IMR-90 (cell line): ENCODE measurements around the gene IGIP. TPM values are rescaled to one million over a fixed set of nuclear protein-coding genes. Genes with fewer than 3 reads are reported as not detected.

Source experiments
- ATAC-seq: fragments of 200-7000 bp; cut with Tn5 transposase; 2 replicates; pipeline ENCODE4 v1.9.1; 2020; ENCODE audit warnings: low read depth, mild to moderate bottlenecking, moderate library complexity
- BruUV-seq: library from RNA; stranded (reverse); fragments of 400-500 nt; replicated peaks from 2 replicates; lab custom pipeline; 2021; lab: Mats Ljungman, UMichigan
- CTCF ChIA-PET: fragments of 300-600 bp; formaldehyde crosslinking; extraction: SDS; loops from one replicate; lab custom pipeline; 2021; ENCODE audit warnings: antibody characterized with exemption; lab: Yijun Ruan, JAX
- POLR2A ChIA-PET: fragments of 300-600 bp; sonication (Branson Sonifier 250); formaldehyde crosslinking; loops from one replicate; lab custom pipeline; 2022; ENCODE audit warnings: antibody characterized with exemption; ENCODE audit not compliant: unreplicated experiment; lab: Charles Lee
- DNase-seq: peaks from one replicate; pipeline ENCODE4 v3.0.0; 2013
- H2AFZ ChIP-seq: replicated peaks from 2 replicates; pipeline ENCODE3; 2013; ENCODE audit warnings: low read length, mild to moderate bottlenecking; ENCODE audit not compliant: poor library complexity
- H2AK5ac ChIP-seq: 2 replicates; pipeline ENCODE4 v1.6.1; 2013; ENCODE audit warnings: low read depth, low read length, inconsistent platforms
- H2AK9ac ChIP-seq: replicated peaks from 2 replicates; pipeline ENCODE3; 2013; ENCODE audit warnings: mild to moderate bottlenecking, low read depth, low read length, moderate library complexity; ENCODE audit not compliant: poor library complexity
- H2BK120ac ChIP-seq: 2 replicates; pipeline ENCODE4 v1.6.1; 2013; ENCODE audit warnings: low read depth, low read length, inconsistent platforms
- H2BK15ac ChIP-seq: 3 replicates; pipeline ENCODE4 v1.6.1; 2013; ENCODE audit warnings: low read depth, low read length, inconsistent platforms
- H2BK20ac ChIP-seq: 2 replicates; pipeline ENCODE4 v1.6.1; 2013; ENCODE audit warnings: low read depth, mild to moderate bottlenecking, inconsistent platforms, low read length, moderate library complexity
- H2BK5ac ChIP-seq: 2 replicates; pipeline ENCODE4 v1.6.1; 2013; ENCODE audit warnings: mild to moderate bottlenecking, low read depth, low read length, inconsistent platforms; ENCODE audit not compliant: poor library complexity, severe bottlenecking
- H3K14ac ChIP-seq: replicated peaks from 2 replicates; pipeline ENCODE4 v1.6.1; 2013; ENCODE audit warnings: low read depth, low read length, inconsistent platforms
- H3K18ac ChIP-seq: 2 replicates; pipeline ENCODE4 v1.6.1; 2013; ENCODE audit warnings: low read depth, low read length, control low read depth
- H3K23ac ChIP-seq: 2 replicates; pipeline ENCODE4 v1.6.1; 2013; ENCODE audit warnings: low read depth, low read length, inconsistent platforms
- H3K27ac ChIP-seq: 2 replicates; pipeline ENCODE4 v1.5.1; 2013; ENCODE audit warnings: mild to moderate bottlenecking, control low read depth, low read length; ENCODE audit not compliant: insufficient read depth
- H3K27me3 ChIP-seq: 2 replicates; pipeline ENCODE4 v1.6.1; 2013; ENCODE audit warnings: low read length; ENCODE audit not compliant: control insufficient read depth, insufficient read depth
- H3K36me3 ChIP-seq: 2 replicates; pipeline ENCODE4 v1.6.1; 2013; ENCODE audit warnings: low read length, mixed read lengths; ENCODE audit not compliant: control insufficient read depth, insufficient read depth
- H3K4ac ChIP-seq: 2 replicates; pipeline ENCODE4 v1.6.1; 2013; ENCODE audit warnings: low read depth, low read length, inconsistent platforms
- H3K4me1 ChIP-seq: 2 replicates; pipeline ENCODE4 v1.6.1; 2013; ENCODE audit warnings: low read length, mixed read lengths; ENCODE audit not compliant: control insufficient read depth, insufficient read depth
- H3K4me2 ChIP-seq: 2 replicates; pipeline ENCODE4 v1.6.1; 2013; ENCODE audit warnings: low read depth, mild to moderate bottlenecking, control low read depth, low read length, moderate library complexity
- H3K4me3 ChIP-seq: 2 replicates; pipeline ENCODE4 v1.5.1; 2013; ENCODE audit warnings: low read depth, mild to moderate bottlenecking, control low read depth, low read length, moderate library complexity; ENCODE audit not compliant: insufficient read depth
- H3K56ac ChIP-seq: 2 replicates; pipeline ENCODE4 v1.6.1; 2013; ENCODE audit warnings: low read length, inconsistent platforms; ENCODE audit not compliant: insufficient read depth; ENCODE audit errors: extremely low read depth
- H3K79me1 ChIP-seq, 2 experiments: 2 replicates each; pipeline ENCODE4 v1.6.1; 2013; ENCODE audit warnings: low read length in 2 of 2, inconsistent platforms in 1 of 2, low read depth in 1 of 2
- H3K9ac ChIP-seq: 2 replicates; pipeline ENCODE4 v1.6.1; 2013; ENCODE audit warnings: low read depth, low read length, control low read depth
- H3K9me1 ChIP-seq: 2 replicates; pipeline ENCODE4 v1.6.1; 2013; ENCODE audit warnings: low read length, inconsistent platforms; ENCODE audit not compliant: insufficient read depth
- H3K9me3 ChIP-seq: 2 replicates; pipeline ENCODE4 v1.6.1; 2013; ENCODE audit warnings: low read length; ENCODE audit not compliant: control insufficient read depth, insufficient read depth
- H4K20me1 ChIP-seq: 2 replicates; pipeline ENCODE4 v1.6.1; 2013; ENCODE audit warnings: low read length, inconsistent platforms; ENCODE audit not compliant: insufficient read depth
- H4K5ac ChIP-seq: 2 replicates; pipeline ENCODE4 v1.6.1; 2013; ENCODE audit warnings: mild to moderate bottlenecking, low read depth, low read length, control low read depth
- H4K8ac ChIP-seq, 2 experiments: 2 replicates each; pipeline ENCODE4 v1.6.1; 2013; ENCODE audit warnings: low read depth in 2 of 2, low read length in 2 of 2, control low read depth in 1 of 2, inconsistent platforms in 1 of 2
- H4K91ac ChIP-seq: 2 replicates; pipeline ENCODE4 v1.6.1; 2013; ENCODE audit warnings: low read depth, low read length, inconsistent platforms; ENCODE audit not compliant: insufficient read depth
- MAZ ChIP-seq: IDR thresholded peaks from 2 replicates; pipeline ENCODE4 v1.6.1; 2012; ENCODE audit warnings: low read depth, mild to moderate bottlenecking, low read length, improper control_type of control experiment, moderate library complexity, borderline replicate concordance
- MXI1 ChIP-seq: IDR thresholded peaks from 2 replicates; pipeline ENCODE4 v1.6.1; 2012; ENCODE audit warnings: low read depth, mild to moderate bottlenecking, low read length, moderate library complexity, borderline replicate concordance
- NFE2L2 ChIP-seq: fragments of 150-350 bp; IDR thresholded peaks from 2 replicates; pipeline ENCODE4 v1.6.1; 2016; ENCODE audit warnings: low read depth, mild to moderate bottlenecking, low read length
- RCOR1 ChIP-seq: IDR thresholded peaks from 2 replicates; pipeline ENCODE4 v1.6.1; 2012; ENCODE audit warnings: mild to moderate bottlenecking, low read length, improper control_type of control experiment; ENCODE audit not compliant: insufficient replicate concordance
- WGBS, 2 experiments: methylation state at CpG; one replicate each; pipeline versions ENCODE4 v1.1.5 to v1.1.7; 2013; ENCODE audit warnings: missing lambda C conversion rate in 2 of 2; ENCODE audit not compliant: insufficient read length in 1 of 2; ENCODE audit errors: extremely low coverage in 2 of 2; 5-methylcytosine and 5-hydroxymethylcytosine counted together
- dilution Hi-C: fragments of 300-500 bp; cut with HindIII; formaldehyde crosslinking; loops from one replicate; pipeline ENCODE4 v1.14.3; 2018; ENCODE audit warnings: low sequenced_read_pairs; ENCODE audit not compliant: unreplicated experiment
- in situ Hi-C: fragments of 300-500 bp; cut with MboI; formaldehyde crosslinking; loops from 3 replicates; pipeline ENCODE4 v1.14.3; 2019; ENCODE audit warnings: low sequenced_read_pairs, inconsistent platforms, mixed read lengths
- intact Hi-C: fragments of 100-400 bp; cut with micrococcal nuclease; formaldehyde crosslinking; loops from 2 replicates; pipeline ENCODE4 v1.10.0; 2022
- polyA plus RNA-seq, 3 experiments: library from polyadenylated mRNA; depleted of rRNA; stranded (reverse); fragments of >200 nt; gene quantifications; 2 replicates each; pipeline ENCODE4 v1.2.3, GENCODE V29; 2012; ENCODE audit warnings: low replicate concordance in 1 of 3
- total RNA-seq: library from RNA; depleted of rRNA; stranded (reverse); fragments of >200 nt; gene quantifications from 2 replicates; pipeline ENCODE4 v1.2.3, GENCODE V29; 2012

IGIP gene
- total and polyA plus RNA-seq, 2 of the 4 experiments (the other 2 are of a cell fraction) = 1.2 to 5.0 TPM

GRCh38 chr5:140108093-140109017 lies 17.4 kb upstream of the IGIP start:
- H2AK9ac ChIP-seq = peak overlapping the region; percentile 95
- H2BK15ac ChIP-seq = no peak overlapping the region
- peak overlapping the region; percentile 97 for H3K27ac ChIP-seq
- peak overlapping the region; percentile 96 for H2BK5ac ChIP-seq
- H3K14ac ChIP-seq = peak overlapping the region; percentile 94
- ATAC-seq = no peak
- peak overlapping the region; percentile 92 for H2AK5ac ChIP-seq
- H3K4me1 ChIP-seq = peaks cover 12% of the 10 kb centered on the region
- intact Hi-C loops = no loop called here
- H2BK120ac ChIP-seq = peak overlapping the region; percentile 30
- TF ChIP-seq MAZ (peak; percentile 15; the same call in 1 of the 2 replicates), MXI1 (no peak), NFE2L2 (no peak), RCOR1 (no peak)
- peak overlapping the region; percentile 94 for H2AFZ ChIP-seq
- peak overlapping the region; percentile 1 for H3K18ac ChIP-seq
- H3K9me1 ChIP-seq = peaks cover 6% of the 10 kb centered on the region; the same call in 1 of the 2 replicates
- peaks cover 3 to 43% of the 10 kb centered on the region in 2 experiments; a peak in 3 of 4 replicates for H3K79me1 ChIP-seq
- H3K9ac ChIP-seq = peak overlapping the region; percentile 59
- ChIA-PET CTCF (interaction anchor here (1.0 to 1.2 kb wide), 2 partner anchors 37 to 46 kb away, joined by 3 to 4 read pairs; no protein-coding TSS in a partner anchor), POLR2A (interaction anchor here (1.0 to 1.4 kb wide), 2 partner anchors 10 to 23 kb away, joined by 5 to 14 read pairs; no protein-coding TSS in a partner anchor)
- 0 out of 2 replicates have a peak overlapping the region, but pooled peaks have one; percentile 0 for H4K5ac ChIP-seq
- H3K9me3 ChIP-seq = no peaks in the 10 kb centered on the region
- H3K36me3 ChIP-seq = no peaks in the 10 kb centered on the region
- in situ Hi-C loops = loop anchor here (25.0 kb wide), 1 partner anchor 471 kb away; the partner anchor contains the start of gene CXXC5
- dilution Hi-C loops = no loop called here
- H3K23ac ChIP-seq = peak overlapping the region; percentile 94
- peaks cover 7% of the 10 kb centered on the region; the same call in 1 of the 2 replicates for H4K20me1 ChIP-seq
- H4K91ac ChIP-seq = peak overlapping the region; percentile 69
- peak overlapping the region; percentile 89 for H3K4ac ChIP-seq
- H3K56ac ChIP-seq = peak overlapping the region; percentile 40; the same call in 1 of the 2 replicates
- no peak for DNase-seq
- peak overlapping the region; percentile 53 to 97; a peak in 3 of 4 replicates for H4K8ac ChIP-seq
- peak overlapping the region; percentile 74 for H3K4me3 ChIP-seq
- peak overlapping the region; percentile 60 for H3K4me2 ChIP-seq
- BruUV-seq = TSS peak; percentile 34
- WGBS, 2 experiments = 12% methylated on average over 6 of the region's 52 CpGs; no CpG with 5 or more reads in 1 of the 2 experiments
- H2BK20ac ChIP-seq = no peak overlapping the region
- no peaks in the 10 kb centered on the region; the same call in 1 of the 2 replicates for H3K27me3 ChIP-seq
